HCT116 (cell line): ENCODE data around the gene SPDYE4. TPM values are rescaled to one million over a fixed set of nuclear protein-coding genes. Genes with fewer than 3 reads are reported as not detected.
A peak's percentile ranks its signal among the peaks of the same experiment; 100 is the strongest.

Experiments
- ATAC-seq: fragments of 200-7000 bp; cut with Tn5 transposase; 2 replicates; pipeline ENCODE4 v1.9.1; 2020; ENCODE audit warnings: mild to moderate bottlenecking, moderate library complexity
- BruUV-seq: library from RNA; stranded (reverse); fragments of 400-500 nt; replicated peaks from 2 replicates; lab custom pipeline; 2021; lab: Mats Ljungman, UMichigan
- CTCF ChIA-PET: fragments of 300-600 bp; sonication (Branson Sonifier 250); formaldehyde crosslinking; loops from one replicate; lab custom pipeline; 2021; ENCODE audit warnings: antibody characterized with exemption; lab: Charles Lee
- POLR2A ChIA-PET: fragments of 300-600, 350-600 bp; sonication (Branson Sonifier 250); formaldehyde crosslinking; loops from one replicate; lab custom pipeline; 2021; ENCODE audit warnings: antibody characterized with exemption; lab: Charles Lee
- RAD21 ChIA-PET, 2 experiments: fragments of 300-600 bp; sonication (Branson Sonifier 250); formaldehyde crosslinking; loops; one replicate each; lab custom pipeline; 2023; ENCODE audit warnings: low total read pairs in 2 of 2; ENCODE audit not compliant: uncharacterized antibody in 2 of 2, unreplicated experiment in 2 of 2, low non-redundant PET in 1 of 2; lab: Charles Lee
- DNase-seq: peaks from one replicate; pipeline ENCODE4 v3.0.0-alpha.2; 2010; ENCODE audit warnings: low read depth, low spot score
- H2AFZ ChIP-seq: fragments of 200-600 bp; shearing (Covaris generic), sonication (generic); 2 replicates; pipeline ENCODE4 v1.6.1; 2017; ENCODE audit warnings: low read depth, mixed run types, mixed read lengths, antibody characterized with exemption, low read length; ENCODE audit not compliant: poor library complexity, severe bottlenecking
- H3K27ac ChIP-seq: 2 replicates; pipeline ENCODE4 v1.5.1; 2012; ENCODE audit warnings: low read depth, low read length
- H3K27me3 ChIP-seq: fragments of 200-600 bp; sonication (generic); 2 replicates; pipeline ENCODE4 v1.6.1; 2016; ENCODE audit warnings: mixed run types, low read length, mixed read lengths; ENCODE audit not compliant: insufficient read depth
- H3K36me3 ChIP-seq, 2 experiments: fragments of 200-500 bp in 1 of 2; fragments of 200-600 bp in 1 of 2; sonication (Bioruptor generic) in 1 of 2; sonication (generic) in 1 of 2; 2 replicates each; pipeline versions ENCODE4 v1.5.1 to v1.6.1; 2014 to 2016; ENCODE audit warnings: low read length in 2 of 2, inconsistent platforms in 1 of 2, mixed read lengths in 1 of 2, mixed run types in 1 of 2; ENCODE audit not compliant: insufficient read depth in 2 of 2, control insufficient read depth in 1 of 2
- H3K4me1 ChIP-seq, 2 experiments: fragments of 200-600 bp in 1 of 2; sonication (generic) in 1 of 2; 2 replicates each; pipeline versions ENCODE4 v1.5.1 to v1.6.1; 2012 to 2017; ENCODE audit warnings: low read length in 2 of 2, inconsistent platforms in 1 of 2, mild to moderate bottlenecking in 1 of 2, mixed read lengths in 1 of 2, mixed run types in 1 of 2, moderate library complexity in 1 of 2; ENCODE audit not compliant: insufficient read depth in 2 of 2, control insufficient read depth in 1 of 2
- H3K4me2 ChIP-seq: fragments of 200-600 bp; sonication (generic); 2 replicates; pipeline ENCODE4 v1.6.1; 2017; ENCODE audit warnings: mixed run types, low read length, mixed read lengths
- H3K4me3 ChIP-seq, 2 experiments: fragments of 200-600 bp in 1 of 2; sonication (generic) in 1 of 2; replicated peaks in 1 of 2; 2 replicates each; pipeline ENCODE4 v1.5.1; 2011 to 2016; ENCODE audit warnings: low read length in 2 of 2, control low read depth in 1 of 2, low read depth in 1 of 2, mild to moderate bottlenecking in 1 of 2, mixed read lengths in 1 of 2, mixed run types in 1 of 2
- H3K79me2 ChIP-seq: fragments of 200-600 bp; sonication (generic); 2 replicates; pipeline ENCODE4 v1.6.1; 2017; ENCODE audit warnings: mild to moderate bottlenecking, mixed run types, low read length, moderate library complexity, mixed read lengths; ENCODE audit not compliant: insufficient read depth
- H3K9ac ChIP-seq: fragments of 200-600 bp; sonication (generic); 2 replicates; pipeline ENCODE4 v1.6.1; 2016; ENCODE audit warnings: low read length, mixed read lengths
- H3K9me2 ChIP-seq: fragments of 200-600 bp; sonication (generic), shearing (Covaris generic); 2 replicates; pipeline ENCODE4 v1.6.1; 2017; ENCODE audit warnings: mixed run types, mild to moderate bottlenecking, moderate library complexity; ENCODE audit not compliant: insufficient read depth
- H3K9me3 ChIP-seq, 2 experiments: fragments of 200-500 bp in 1 of 2; fragments of 200-600 bp in 1 of 2; sonication (Bioruptor generic) in 1 of 2; sonication (generic) in 1 of 2; 2 replicates each; pipeline ENCODE4 v1.6.1; 2014 to 2017; ENCODE audit warnings: low read length in 2 of 2, mixed read lengths in 2 of 2, inconsistent platforms in 1 of 2, low read depth in 1 of 2, mild to moderate bottlenecking in 1 of 2, mixed run types in 1 of 2, moderate library complexity in 1 of 2; ENCODE audit not compliant: control insufficient read depth in 1 of 2, insufficient read depth in 1 of 2
- H4K20me1 ChIP-seq: fragments of 200-600 bp; sonication (generic), shearing (Covaris generic); 2 replicates; pipeline ENCODE4 v1.6.1; 2017; ENCODE audit warnings: mixed run types, mild to moderate bottlenecking, moderate library complexity; ENCODE audit not compliant: insufficient read depth
- CBX3 ChIP-seq: IDR thresholded peaks from 2 replicates; pipeline ENCODE4 v1.6.1; 2012; ENCODE audit warnings: low read depth
- CTCF ChIP-seq, 3 experiments: fragments of 200-600 bp in 1 of 3; sonication (generic) in 1 of 3; IDR thresholded peaks in 2 of 3; conservative IDR thresholded peaks in 1 of 3; 2 replicates each; pipeline ENCODE4 v1.5.1; 2012 to 2017; ENCODE audit warnings: low read depth in 2 of 3, low read length in 2 of 3, antibody characterized with exemption in 1 of 3, borderline replicate concordance in 1 of 3, control low read depth in 1 of 3, mild to moderate bottlenecking in 1 of 3, mixed read lengths in 1 of 3, mixed run types in 1 of 3, moderate library complexity in 1 of 3; ENCODE audit not compliant: insufficient read depth in 1 of 3
- EGR1 ChIP-seq: IDR thresholded peaks from 2 replicates; pipeline ENCODE4 v1.6.1; 2012; ENCODE audit warnings: low read depth
- POLR2AphosphoS5 ChIP-seq: IDR thresholded peaks from 2 replicates; pipeline ENCODE4 v1.6.1; 2011; ENCODE audit warnings: mild to moderate bottlenecking, low read depth, low read length, moderate library complexity
- RAD21 ChIP-seq: IDR thresholded peaks from 2 replicates; pipeline ENCODE4 v1.6.1; 2012; ENCODE audit warnings: low read depth, mild to moderate bottlenecking
- REST ChIP-seq: IDR thresholded peaks from 2 replicates; pipeline ENCODE4 v1.6.1; 2012; ENCODE audit warnings: low read depth
- SP1 ChIP-seq: IDR thresholded peaks from 2 replicates; pipeline ENCODE4 v1.6.1; 2012; ENCODE audit warnings: low read depth
- intact Hi-C: fragments of 100-400 bp; cut with micrococcal nuclease; formaldehyde crosslinking; loops from 2 replicates; pipeline ENCODE4 v1.10.0; 2022
- total RNA-seq: library from RNA; stranded (reverse); gene quantifications from one replicate; pipeline ENCODE4 v1.2.1, GENCODE V29; 2021; ENCODE audit not compliant: unreplicated experiment

SPDYE4 gene
- total RNA-seq, 1 experiment from 2014 or later: not detected

GRCh38 chr17:8745586-8746500 lies 12.5 kb downstream of the SPDYE4 start:
- Histone ChIP-seq H3K9me2 (no peaks in the 10 kb centered on the region), H3K36me3 (no peaks in the 10 kb centered on the region), H3K27ac (no peak overlapping the region), H3K27me3 (no peaks in the 10 kb centered on the region), H3K9me3 (no peaks in the 10 kb centered on the region), H2AFZ (peak overlapping the region; percentile 79), H3K79me2 (no peaks in the 10 kb centered on the region), H3K9ac (peak overlapping the region; percentile 25), H3K4me1 (peaks cover 0 to 12% of the 10 kb centered on the region in 2 experiments; a peak in 2 of 4 replicates), H3K4me2 (peak overlapping the region; percentile 90), H3K4me3 (peak overlapping the region; percentile 52 to 58), H4K20me1 (no peaks in the 10 kb centered on the region)
- DNase-seq: peak; percentile 16
- peak; percentile 89 for TF ChIP-seq RAD21
- no peak for TF ChIP-seq SP1
- TF ChIP-seq CBX3: no peak
- TF ChIP-seq REST: no peak
- peak; percentile 47 to 78 (median 76); a peak in 5 of 6 replicates for TF ChIP-seq CTCF (IDR thresholded peaks at IDR 0.05 in 2 of 3, conservative IDR thresholded peaks at IDR 0.05 in 1 of 3; ENCODE audit: borderline replicate concordance in 1 of 3, insufficient read depth in 1 of 3, low read depth in 2 of 3, low read length in 2 of 3)
- peak; percentile 18; the same call in 1 of the 2 replicates for TF ChIP-seq POLR2AphosphoS5
- peak; percentile 85 for TF ChIP-seq EGR1
- POLR2A ChIA-PET: interaction anchor here (0.9 to 2.7 kb wide), 3 partner anchors 362 to 573 kb away, joined by 3 to 17 read pairs (median 4); partner anchors contain the start of gene KRABD2
- RAD21 ChIA-PET: interaction anchor here (0.6 to 1.9 kb wide), 8 partner anchors 8 to 362 kb away, joined by 3 to 8 read pairs (median 5); partner anchors contain the start of genes MYH10 (in 1 of the 2) and NDEL1 (in 1 of the 2)
- BruUV-seq: no TSS peak
- intact Hi-C loops: loop anchor here (1.0 to 5.0 kb wide), 4 partner anchors 173 to 684 kb away; partner anchors contain the start of gene RPL26
- peak; percentile 97 for ATAC-seq
- CTCF ChIA-PET: interaction anchor here (0.6 to 1.9 kb wide), 16 partner anchors 13 to 783 kb away, joined by 3 to 45 read pairs (median 4); partner anchors contain the start of genes KRABD2 and SLC25A35
